SU-DHL-6 (cell line): Measurements from ENCODE around the gene GOLGA6L7.

ENCODE experiments used
- CTCF ChIP-seq: fragments of 200-600 bp; sonication (generic); IDR thresholded peaks from one replicate; pipeline ENCODE4 v1.5.1; 2017; ENCODE audit warnings: antibody characterized with exemption, mild to moderate bottlenecking, low read length, moderate library complexity; ENCODE audit not compliant: insufficient read depth, poor library complexity, severe bottlenecking
- EZH2phosphoT487 ChIP-seq: fragments of 200-600 bp; sonication (generic), shearing (Covaris generic); conservative IDR thresholded peaks from 2 replicates; pipeline ENCODE4 v1.6.1; 2018; ENCODE audit warnings: mild to moderate bottlenecking, antibody characterized with exemption, low read length, moderate library complexity, mixed read lengths

DNA sequence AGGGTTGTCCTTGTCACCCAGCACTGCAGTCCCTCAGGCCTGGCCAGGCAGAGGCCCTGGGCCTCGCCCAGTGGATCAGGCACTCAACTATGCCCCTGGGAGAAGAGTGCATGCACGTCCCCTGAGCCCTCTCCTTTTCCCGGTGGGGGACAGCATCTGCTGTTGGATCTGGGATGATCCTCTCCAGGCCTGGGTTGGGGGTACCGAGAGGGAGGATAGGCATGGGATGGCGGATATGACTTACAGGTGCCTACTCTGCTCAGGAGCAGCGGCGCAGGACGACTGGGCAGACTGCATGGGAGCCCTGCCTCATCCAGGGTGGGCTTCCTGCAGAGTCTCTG is 28.4 kb upstream of the GOLGA6L7 start:
- no peak for TF ChIP-seq CTCF
- no peak for TF ChIP-seq EZH2phosphoT487
